Measurements from ENCODE around the gene MEGF10. TPM values are rescaled to one million over a fixed set of nuclear protein-coding genes. Genes with fewer than 3 reads are reported as not detected.

Gene MEGF10
- total and polyA plus RNA-seq, 10 of the 15 experiments (the other 5 are each of a cell fraction or from before 2014, with no cell fraction given), result 0.03 to 0.21 (median 0.05) TPM; not detected in 5

- TF ChIP-seq CEBPZ (IDR thresholded peaks at IDR 0.05; ENCODE audit: low read depth, low read length), result no peak
- no peak for TF ChIP-seq HDAC6 (IDR thresholded peaks at IDR 0.05; ENCODE audit: unreplicated experiment)
- TF ChIP-seq BCLAF1 (IDR thresholded peaks at IDR 0.05), result no peak
Measured at GRCh38 chr5:127418367-127418766, 127.8 kb downstream of the MEGF10 start (continued).

GRCh38 chr5:127418974-127419682 is 128.5 kb downstream of the MEGF10 start:
- BruUV-seq (replicated peaks), result no TSS peak
- Histone ChIP-seq H3K27ac (ENCODE audit: control insufficient read depth, insufficient read depth) (no peak overlapping the region), H3K4me1 (ENCODE audit: control insufficient read depth, insufficient read depth, low read length) (0 out of 2 replicates have a peak, but pooled peaks cover 4% of the 10 kb centered on the region), H3K9ac (ENCODE audit: control insufficient read depth, insufficient read depth, low read length) (no peak overlapping the region), H3K4me2 (ENCODE audit: control insufficient read depth, insufficient read depth) (no peak overlapping the region), H3K79me2 (ENCODE audit: control insufficient read depth, insufficient read depth, low read length) (no peaks in the 10 kb centered on the region), H2AFZ (ENCODE audit: control insufficient read depth, low read depth, low read length) (no peak overlapping the region), H3K27me3 (replicated peaks in 1 of 2; ENCODE audit: control insufficient read depth in 2 of 2, insufficient read depth in 2 of 2, low read length in 1 of 2) (no peaks in the 10 kb centered on the region), H4K20me1 (ENCODE audit: control insufficient read depth, insufficient read depth) (no peaks in the 10 kb centered on the region), H3K9me3 (replicated peaks; ENCODE audit: control insufficient read depth, insufficient read depth, low read length) (no peaks in the 10 kb centered on the region; the same call in 2 of the 3 replicates), H3K4me3 (no peak overlapping the region), H3K36me3 (ENCODE audit: control insufficient read depth in 2 of 2, insufficient read depth in 2 of 2, low read length in 1 of 2) (no peaks in the 10 kb centered on the region)
- 61% methylated on average over 7 of the region's 7 CpGs for WGBS (ENCODE audit: insufficient coverage, insufficient replicate concordance, low lambda C conversion rate, missing lambda C conversion rate)
- FAIRE-seq, result no peak
- in situ Hi-C loops (cut with MboI) (no loop called here), intact Hi-C loops (cut with micrococcal nuclease; ENCODE audit: unreplicated experiment) (no loop called here)
- ATAC-seq, result no peak
- no peak for DNase-seq (ENCODE audit: low read depth, low spot score)
- ChIA-PET RAD21 (ENCODE audit: unreplicated experiment) (no interaction called here), SMC1A (ENCODE audit: uncharacterized antibody, unreplicated experiment) (interaction anchor here (1.0 to 1.3 kb wide), 3 partner anchors 9 to 20 kb away, joined by 3 read pairs; no protein-coding TSS in a partner anchor), CTCF (interaction anchor here (0.6 kb wide), 1 partner anchor 26 kb away, joined by 3 read pairs; no protein-coding TSS in a partner anchor), POLR2A (no interaction called here)
- TF ChIP-seq RUNX3 (IDR thresholded peaks at IDR 0.05; ENCODE audit: low read length) (no peak), RCOR1 (conservative IDR thresholded peaks at IDR 0.05; ENCODE audit: low read depth, low read length) (no peak), ZBTB40 (IDR thresholded peaks at IDR 0.05; ENCODE audit: borderline replicate concordance) (no peak), HDGF (IDR thresholded peaks at IDR 0.05) (no peak), ELK1 (IDR thresholded peaks at IDR 0.05; ENCODE audit: low read depth, low read length) (no peak), NFYA (IDR thresholded peaks at IDR 0.05; ENCODE audit: borderline replicate concordance, low read depth, low read length) (no peak), CREB1 (IDR thresholded peaks at IDR 0.05; ENCODE audit: low read depth) (no peak)
